Keratinocyte (primary cell): ENCODE results near the gene KLHL3.

Source experiments
- EZH2 ChIP-seq: IDR thresholded peaks from one replicate; pipeline ENCODE4 v1.6.1; 2012; ENCODE audit warnings: inconsistent platforms, mild to moderate bottlenecking, low read length, moderate library complexity
- TF ChIP-seq, protein P1 (sequence below), 3 experiments: IDR thresholded peaks in 1 of 3; conservative IDR thresholded peaks in 1 of 3; optimal IDR thresholded peaks in 1 of 3; 2 replicates in 2 of 3; 3 replicates in 1 of 3; pipeline versions ENCODE3 to v1.5.1; 2011; ENCODE audit warnings: low read length in 3 of 3, mild to moderate bottlenecking in 3 of 3, moderate library complexity in 2 of 3, control low read depth in 1 of 3, inconsistent platforms in 1 of 3; ENCODE audit not compliant: insufficient read depth in 2 of 3; ENCODE audit errors: extremely low read depth in 1 of 3

DNA sequence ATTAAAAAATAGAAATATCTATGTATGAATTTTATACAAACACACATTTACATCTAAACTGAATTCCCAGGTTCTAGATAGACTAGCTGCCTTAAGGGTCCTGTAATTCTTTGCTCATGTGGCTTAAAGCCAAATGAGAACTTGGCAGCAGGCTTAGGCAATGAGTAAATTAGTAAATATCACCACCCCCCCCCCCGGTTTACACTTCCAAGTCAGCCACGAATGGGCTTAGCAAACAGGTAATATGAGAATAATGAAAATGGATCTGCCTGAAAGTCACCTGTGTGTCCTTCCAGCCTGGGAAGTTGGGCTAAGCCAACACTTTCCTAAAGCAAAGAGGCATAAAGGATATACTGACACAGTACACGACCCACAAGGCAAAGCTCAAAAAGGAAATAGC, 108.6 kb downstream of the KLHL3 start:
- TF ChIP-seq, protein P1, sequence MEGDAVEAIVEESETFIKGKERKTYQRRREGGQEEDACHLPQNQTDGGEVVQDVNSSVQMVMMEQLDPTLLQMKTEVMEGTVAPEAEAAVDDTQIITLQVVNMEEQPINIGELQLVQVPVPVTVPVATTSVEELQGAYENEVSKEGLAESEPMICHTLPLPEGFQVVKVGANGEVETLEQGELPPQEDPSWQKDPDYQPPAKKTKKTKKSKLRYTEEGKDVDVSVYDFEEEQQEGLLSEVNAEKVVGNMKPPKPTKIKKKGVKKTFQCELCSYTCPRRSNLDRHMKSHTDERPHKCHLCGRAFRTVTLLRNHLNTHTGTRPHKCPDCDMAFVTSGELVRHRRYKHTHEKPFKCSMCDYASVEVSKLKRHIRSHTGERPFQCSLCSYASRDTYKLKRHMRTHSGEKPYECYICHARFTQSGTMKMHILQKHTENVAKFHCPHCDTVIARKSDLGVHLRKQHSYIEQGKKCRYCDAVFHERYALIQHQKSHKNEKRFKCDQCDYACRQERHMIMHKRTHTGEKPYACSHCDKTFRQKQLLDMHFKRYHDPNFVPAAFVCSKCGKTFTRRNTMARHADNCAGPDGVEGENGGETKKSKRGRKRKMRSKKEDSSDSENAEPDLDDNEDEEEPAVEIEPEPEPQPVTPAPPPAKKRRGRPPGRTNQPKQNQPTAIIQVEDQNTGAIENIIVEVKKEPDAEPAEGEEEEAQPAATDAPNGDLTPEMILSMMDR (optimal IDR thresholded peaks at IDR 0.05 in 1 of 3, IDR thresholded peaks at IDR 0.05 in 1 of 3, conservative IDR thresholded peaks at IDR 0.05 in 1 of 3; ENCODE audit: extremely low read depth in 1 of 3, insufficient read depth in 2 of 3, low read length in 3 of 3), result no peak
- TF ChIP-seq EZH2, result no peak
